ENCODE results near the gene NTRK2. TPM values are rescaled to one million over a fixed set of nuclear protein-coding genes. Genes with fewer than 3 reads are reported as not detected.

The NTRK2 gene
- total RNA-seq, 1 donor from 2014 or later = 1.5 TPM

DNA sequence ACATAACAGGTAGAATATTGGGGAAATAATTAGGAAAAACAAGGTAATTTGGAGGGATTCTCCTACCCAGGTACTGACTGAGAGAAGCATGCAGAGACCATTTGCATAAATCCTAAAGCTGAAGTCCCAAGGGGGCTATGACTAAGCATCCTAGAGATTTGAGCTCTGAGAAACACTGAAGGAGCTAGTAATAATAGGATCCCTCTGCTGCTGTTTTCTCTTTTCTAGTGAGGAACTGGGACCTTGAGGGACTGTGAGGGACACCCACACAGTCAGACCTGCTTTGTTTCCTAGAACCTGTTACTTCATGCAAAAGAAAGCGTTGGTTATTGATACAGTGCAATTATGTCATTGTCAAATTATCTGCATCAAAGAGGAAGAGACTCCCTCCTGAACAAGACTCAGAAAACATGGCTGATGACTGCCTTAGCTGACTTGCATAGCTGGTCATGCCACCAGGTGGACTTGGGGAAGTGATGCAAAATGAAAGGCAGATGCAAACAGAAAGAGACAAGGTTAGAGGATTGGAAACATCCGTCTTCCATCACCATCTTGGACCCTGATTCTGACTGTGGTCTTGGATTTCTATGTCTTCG lies 335.4 kb downstream of the NTRK2 start:
- Histone ChIP-seq H3K36me3 (ENCODE audit: control insufficient read depth, insufficient read depth, low read length) (no peaks in the 10 kb centered on the region), H3K4me3 (ENCODE audit: low read depth, low read length) (no peak overlapping the region), H3K27me3 (ENCODE audit: control insufficient read depth, insufficient read depth, low read length) (peaks cover 7% of the 10 kb centered on the region)
- TF ChIP-seq, protein P1, sequence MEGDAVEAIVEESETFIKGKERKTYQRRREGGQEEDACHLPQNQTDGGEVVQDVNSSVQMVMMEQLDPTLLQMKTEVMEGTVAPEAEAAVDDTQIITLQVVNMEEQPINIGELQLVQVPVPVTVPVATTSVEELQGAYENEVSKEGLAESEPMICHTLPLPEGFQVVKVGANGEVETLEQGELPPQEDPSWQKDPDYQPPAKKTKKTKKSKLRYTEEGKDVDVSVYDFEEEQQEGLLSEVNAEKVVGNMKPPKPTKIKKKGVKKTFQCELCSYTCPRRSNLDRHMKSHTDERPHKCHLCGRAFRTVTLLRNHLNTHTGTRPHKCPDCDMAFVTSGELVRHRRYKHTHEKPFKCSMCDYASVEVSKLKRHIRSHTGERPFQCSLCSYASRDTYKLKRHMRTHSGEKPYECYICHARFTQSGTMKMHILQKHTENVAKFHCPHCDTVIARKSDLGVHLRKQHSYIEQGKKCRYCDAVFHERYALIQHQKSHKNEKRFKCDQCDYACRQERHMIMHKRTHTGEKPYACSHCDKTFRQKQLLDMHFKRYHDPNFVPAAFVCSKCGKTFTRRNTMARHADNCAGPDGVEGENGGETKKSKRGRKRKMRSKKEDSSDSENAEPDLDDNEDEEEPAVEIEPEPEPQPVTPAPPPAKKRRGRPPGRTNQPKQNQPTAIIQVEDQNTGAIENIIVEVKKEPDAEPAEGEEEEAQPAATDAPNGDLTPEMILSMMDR (IDR thresholded peaks at IDR 0.05; ENCODE audit: insufficient read depth, low read length, poor library complexity, severe bottlenecking) = no peak
- DNase-seq (ENCODE audit: low read depth) = no peak

DNA sequence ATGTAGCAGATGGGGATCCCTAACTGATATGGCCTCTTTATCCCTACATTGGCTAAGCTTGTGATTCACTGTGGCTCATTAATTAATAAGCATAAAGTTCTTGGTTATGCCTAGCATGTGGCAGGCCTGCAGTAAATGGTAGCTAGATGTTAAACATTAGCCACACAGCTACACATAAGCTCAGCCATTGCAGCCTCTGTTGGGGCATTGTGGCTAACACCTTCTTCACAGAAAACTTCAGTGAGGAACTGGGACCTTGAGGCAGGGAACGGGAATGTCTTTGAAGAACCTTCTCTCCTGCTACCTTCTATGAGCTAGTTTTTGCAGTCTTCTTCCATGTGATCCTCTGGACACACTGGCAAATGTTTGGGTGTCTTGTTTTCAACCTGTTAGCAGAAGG lies 338.2 kb downstream of the NTRK2 start:
- TF ChIP-seq, protein P1 (IDR thresholded peaks at IDR 0.05; ENCODE audit: insufficient read depth, low read length, poor library complexity, severe bottlenecking) = no peak
- no peak for DNase-seq (ENCODE audit: low read depth)
- Histone ChIP-seq H3K36me3 (ENCODE audit: control insufficient read depth, insufficient read depth, low read length) (no peaks in the 10 kb centered on the region), H3K27me3 (ENCODE audit: control insufficient read depth, insufficient read depth, low read length) (peaks cover 7% of the 10 kb centered on the region), H3K4me3 (ENCODE audit: low read depth, low read length) (no peak overlapping the region)

DNA sequence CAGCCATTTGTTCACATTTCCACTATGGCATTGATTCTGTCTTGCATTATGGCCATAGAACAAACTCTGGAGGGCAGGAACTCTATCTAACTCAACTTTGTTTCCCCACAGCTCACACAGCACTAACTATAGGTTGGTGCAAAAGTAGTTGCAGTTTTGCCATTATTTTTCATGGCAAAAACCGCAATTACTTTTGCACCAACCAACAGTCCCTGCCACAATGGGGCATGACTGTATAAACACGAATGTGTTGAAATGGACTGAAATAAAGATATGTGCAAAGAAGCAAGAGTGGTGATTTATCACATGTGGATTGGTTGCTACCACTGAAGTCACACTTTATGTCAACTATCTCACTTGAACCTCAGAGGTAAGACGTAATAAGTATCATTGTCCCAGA lies 338.7 kb downstream of the NTRK2 start:
- no peak overlapping the region for H3K4me3 ChIP-seq (ENCODE audit: low read depth, low read length)
- H3K36me3 ChIP-seq (ENCODE audit: control insufficient read depth, insufficient read depth, low read length) = no peaks in the 10 kb centered on the region
- H3K27me3 ChIP-seq (ENCODE audit: control insufficient read depth, insufficient read depth, low read length) = peaks cover 6% of the 10 kb centered on the region
- no peak for DNase-seq (ENCODE audit: low read depth)
- TF ChIP-seq, protein P1 (IDR thresholded peaks at IDR 0.05; ENCODE audit: insufficient read depth, low read length, poor library complexity, severe bottlenecking) = no peak

DNA sequence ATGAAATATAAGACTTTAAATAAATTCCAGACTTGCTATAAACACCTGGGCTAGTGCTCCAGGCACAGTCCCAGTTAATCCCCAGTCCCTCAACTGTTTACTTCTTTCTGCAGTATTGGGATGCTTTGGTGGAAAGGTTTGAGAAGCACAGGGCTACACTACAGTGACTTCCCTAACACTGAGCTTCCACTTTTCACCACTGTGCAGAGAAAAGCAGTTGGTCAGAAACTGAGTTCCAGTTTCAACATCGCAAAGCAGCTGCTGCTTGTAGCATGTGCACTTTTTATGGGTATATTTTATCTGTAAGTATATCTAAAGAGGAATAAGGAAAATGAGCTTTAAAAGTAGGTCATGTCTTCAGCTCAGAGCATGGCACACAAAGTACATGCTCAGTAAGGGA lies 339.7 kb downstream of the NTRK2 start:
- H3K27me3 ChIP-seq (ENCODE audit: control insufficient read depth, insufficient read depth, low read length) = peaks cover 6% of the 10 kb centered on the region
- DNase-seq (ENCODE audit: low read depth) = no peak
- H3K36me3 ChIP-seq (ENCODE audit: control insufficient read depth, insufficient read depth, low read length) = no peaks in the 10 kb centered on the region
- TF ChIP-seq, protein P1 (IDR thresholded peaks at IDR 0.05; ENCODE audit: insufficient read depth, low read length, poor library complexity, severe bottlenecking) = no peak
- H3K4me3 ChIP-seq (ENCODE audit: low read depth, low read length) = no peak overlapping the region

DNA sequence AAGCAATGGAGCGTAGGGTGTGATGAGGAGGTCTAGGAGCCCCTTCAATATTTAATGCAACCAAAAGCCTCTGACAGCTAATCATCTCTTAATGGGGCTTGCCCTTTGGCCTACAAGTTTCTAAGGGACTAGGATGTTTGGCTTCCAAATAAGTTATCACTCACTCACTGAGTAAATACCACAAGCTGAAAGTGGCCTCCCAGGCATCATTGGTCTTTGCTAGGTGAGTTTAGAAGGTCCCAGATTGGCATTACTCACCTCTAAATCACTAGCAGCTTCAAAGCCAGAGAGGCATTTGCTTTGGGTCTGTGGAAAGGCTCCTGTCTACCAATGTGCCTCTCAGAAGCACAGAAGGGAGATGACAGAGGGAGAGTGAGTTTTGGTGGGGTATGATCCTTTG lies 344.2 kb downstream of the NTRK2 start:
- peaks cover 3% of the 10 kb centered on the region for H3K27me3 ChIP-seq (ENCODE audit: control insufficient read depth, insufficient read depth, low read length)
- TF ChIP-seq, protein P1 (IDR thresholded peaks at IDR 0.05; ENCODE audit: insufficient read depth, low read length, poor library complexity, severe bottlenecking) = no peak
- DNase-seq (ENCODE audit: low read depth) = no peak
- no peak overlapping the region for H3K4me3 ChIP-seq (ENCODE audit: low read depth, low read length)
- H3K36me3 ChIP-seq (ENCODE audit: control insufficient read depth, insufficient read depth, low read length) = no peaks in the 10 kb centered on the region

DNA sequence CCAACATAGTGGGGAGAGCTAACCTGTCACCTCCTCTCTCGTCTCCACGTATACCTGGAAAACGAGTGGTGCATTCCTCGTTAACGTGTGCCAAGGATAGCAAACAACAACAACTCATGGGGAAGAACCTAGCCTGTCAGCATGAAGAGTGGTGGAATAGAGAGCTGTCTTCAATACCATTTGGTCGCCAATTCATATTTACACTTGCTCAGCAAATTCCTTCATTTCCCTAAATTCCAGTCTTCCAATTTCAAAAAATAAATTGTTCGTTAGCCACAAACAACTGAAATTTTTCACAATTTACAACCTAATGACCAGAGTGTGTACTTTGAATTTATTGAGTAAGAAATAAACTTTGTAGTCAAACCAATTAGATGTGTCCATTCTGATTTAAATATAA lies 344.8 kb downstream of the NTRK2 start:
- Histone ChIP-seq H3K36me3 (ENCODE audit: control insufficient read depth, insufficient read depth, low read length) (no peaks in the 10 kb centered on the region), H3K4me3 (ENCODE audit: low read depth, low read length) (no peak overlapping the region), H3K27me3 (ENCODE audit: control insufficient read depth, insufficient read depth, low read length) (peaks cover 3% of the 10 kb centered on the region)
- DNase-seq (ENCODE audit: low read depth) = no peak
- TF ChIP-seq, protein P1 (IDR thresholded peaks at IDR 0.05; ENCODE audit: insufficient read depth, low read length, poor library complexity, severe bottlenecking) = no peak

Measured in kidney epithelial cell (primary cell).